ENCODE results near the gene FGF6.
"Not testable (repeated sequence)": the region's sequence is repeated elsewhere in the genome, so short reads cannot be mapped to it uniquely, and the experiment has no call there.

FGF6 gene

GRCh38 chr12:4417455-4417854 lies 28.2 kb downstream of the FGF6 start:
- DNase-seq, result no peak

- DNase-seq, result no peak
Observed at GRCh38 chr12:4416276-4416675, 29.3 kb downstream of the FGF6 start.

GRCh38 chr12:4412465-4412864 lies 33.1 kb downstream of the FGF6 start:
- DNase-seq, result no peak

GRCh38 chr12:4412056-4412455 lies 33.6 kb downstream of the FGF6 start:
- DNase-seq, result no peak

GRCh38 chr12:4407136-4407535 lies 38.5 kb downstream of the FGF6 start:
- no peak for DNase-seq

- DNase-seq, result not testable (repeated sequence)
Observed at GRCh38 chr12:4404877-4405637, 40.6 kb downstream of the FGF6 start.

- DNase-seq, result no peak
Observed at GRCh38 chr12:4402996-4403395, 42.6 kb downstream of the FGF6 start.

- no peak for DNase-seq
Observed at GRCh38 chr12:4401117-4401516, 44.5 kb downstream of the FGF6 start.

GRCh38 chr12:4395818-4396217 lies 49.8 kb downstream of the FGF6 start:
- DNase-seq, result no peak

GRCh38 chr12:4393211-4393610 lies 52.4 kb downstream of the FGF6 start:
- no peak for DNase-seq

- DNase-seq, result no peak
Observed at GRCh38 chr12:4392223-4392742, 53.3 kb downstream of the FGF6 start.

- DNase-seq, result no peak
Observed at GRCh38 chr12:4388662-4389061, 57.0 kb downstream of the FGF6 start.

GRCh38 chr12:4388032-4388431 lies 57.6 kb downstream of the FGF6 start:
- DNase-seq, result no peak

- DNase-seq, result no peak
Observed at GRCh38 chr12:4387607-4388006, 58.0 kb downstream of the FGF6 start.

GRCh38 chr12:4386801-4387200 lies 58.8 kb downstream of the FGF6 start:
- no peak for DNase-seq

Data from HCEC 1CT (cell line).